Kidney epithelial cell (primary cell): ENCODE measurements around the gene ELAVL4. TPM values are rescaled to one million over a fixed set of nuclear protein-coding genes. Genes with fewer than 3 reads are reported as not detected.

Experiments used
- DNase-seq: peaks from one replicate; pipeline ENCODE4 v3.0.0-alpha.2; 2010; ENCODE audit warnings: low read depth
- H3K27me3 ChIP-seq: 2 replicates; pipeline ENCODE4 v1.6.0; 2011; ENCODE audit warnings: low read length; ENCODE audit not compliant: control insufficient read depth, insufficient read depth
- H3K36me3 ChIP-seq: 2 replicates; pipeline ENCODE4 v1.5.1; 2011; ENCODE audit warnings: low read length; ENCODE audit not compliant: control insufficient read depth, insufficient read depth
- H3K4me3 ChIP-seq: 2 replicates; pipeline ENCODE4 v1.5.1; 2011; ENCODE audit warnings: low read depth, mild to moderate bottlenecking, control low read depth, low read length
- CTCF ChIP-seq: IDR thresholded peaks from 2 replicates; pipeline ENCODE4 v1.5.1; 2011; ENCODE audit warnings: mild to moderate bottlenecking, moderate library complexity, low read length, control low read depth, inconsistent platforms; ENCODE audit not compliant: insufficient read depth, poor library complexity, severe bottlenecking
- total RNA-seq: library from RNA; depleted of rRNA; stranded (reverse); fragments of >200 nt; gene quantifications from 2 replicates; pipeline ENCODE4 v1.2.3, GENCODE V29; 2015

The ELAVL4 gene
- total RNA-seq, 1 donor from 2014 or later: 0.13 TPM

DNA sequence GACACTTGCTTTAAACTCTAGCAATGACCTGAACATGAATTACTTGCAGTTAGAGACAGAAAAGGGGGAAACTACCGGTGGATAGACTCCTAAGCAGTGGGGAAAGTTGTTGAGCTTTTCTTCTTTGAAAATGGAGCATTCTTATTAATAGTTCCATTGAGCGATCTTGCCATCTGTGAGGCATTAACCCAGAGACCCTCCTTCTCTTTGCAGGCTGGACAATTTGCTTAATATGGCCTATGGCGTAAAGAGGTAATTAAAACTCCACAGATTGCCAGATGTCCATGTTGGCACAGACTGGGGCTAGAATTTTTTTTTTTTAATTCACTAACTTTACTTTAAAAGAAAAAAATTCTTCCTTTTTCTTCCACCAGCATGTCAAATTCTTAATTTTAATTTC, 88.5 kb downstream of the ELAVL4 start:
- H3K27me3 ChIP-seq: no peaks in the 10 kb centered on the region
- DNase-seq: no peak
- no peaks in the 10 kb centered on the region for H3K36me3 ChIP-seq
- H3K4me3 ChIP-seq: no peak overlapping the region
- TF ChIP-seq CTCF: no peak

DNA sequence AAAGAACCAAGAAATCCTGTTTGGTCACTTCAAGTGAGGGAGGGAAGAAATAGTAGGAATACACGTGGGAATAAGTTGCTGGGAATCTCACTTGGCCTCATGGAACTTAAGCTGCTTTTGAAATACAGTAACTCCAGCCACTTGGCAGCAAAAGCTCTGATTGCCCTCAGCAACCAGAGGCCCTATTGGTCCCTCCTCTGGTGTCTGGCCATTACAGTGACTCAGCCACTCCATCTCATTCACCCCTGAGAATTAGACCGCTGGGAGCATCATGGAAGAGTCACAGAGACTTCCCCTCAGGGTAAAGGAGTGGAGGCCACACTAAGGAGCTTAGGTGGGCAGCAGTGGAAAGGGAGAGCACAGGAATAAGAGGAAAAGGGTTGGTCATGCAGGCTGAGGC, 99.6 kb downstream of the ELAVL4 start:
- DNase-seq: no peak

GRCh38 chr1:50208756-50209155, 100.0 kb downstream of the ELAVL4 start:
- TF ChIP-seq CTCF: no peak
- Histone ChIP-seq H3K4me3 (no peak overlapping the region), H3K27me3 (no peaks in the 10 kb centered on the region), H3K36me3 (no peaks in the 10 kb centered on the region)
- no peak for DNase-seq

More for the DNA sequence above, 99.6 kb downstream of the ELAVL4 start:
- H3K27me3 ChIP-seq: no peaks in the 10 kb centered on the region
- H3K36me3 ChIP-seq: no peaks in the 10 kb centered on the region
- TF ChIP-seq CTCF: no peak
- no peak overlapping the region for H3K4me3 ChIP-seq

DNA sequence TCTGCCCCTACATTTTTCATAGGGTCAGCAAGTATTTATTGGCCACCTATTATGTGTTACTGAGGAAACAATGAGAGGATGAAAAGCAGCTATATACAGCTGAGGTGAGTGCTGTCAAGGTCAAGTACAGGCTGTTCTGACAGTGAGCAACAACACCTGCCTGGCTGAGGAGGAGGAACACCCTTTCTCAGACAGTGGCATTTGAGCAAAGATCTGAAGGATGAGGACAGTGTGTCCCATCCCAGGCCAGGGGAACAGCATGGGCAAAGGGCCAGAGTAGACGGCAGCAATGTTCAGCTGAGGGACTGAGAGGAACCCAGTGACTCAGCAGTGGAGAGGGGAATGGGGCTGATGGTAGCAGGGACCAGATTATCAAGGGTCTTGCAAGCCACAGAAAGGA, 101.0 kb downstream of the ELAVL4 start:
- DNase-seq: no peak
- no peaks in the 10 kb centered on the region for H3K36me3 ChIP-seq
- no peak overlapping the region for H3K4me3 ChIP-seq
- no peaks in the 10 kb centered on the region for H3K27me3 ChIP-seq
- TF ChIP-seq CTCF: no peak

GRCh38 chr1:50213505-50213904, 104.8 kb downstream of the ELAVL4 start:
- H3K4me3 ChIP-seq: no peak overlapping the region
- TF ChIP-seq CTCF: no peak
- no peak for DNase-seq
- H3K27me3 ChIP-seq: no peaks in the 10 kb centered on the region
- H3K36me3 ChIP-seq: no peaks in the 10 kb centered on the region

DNA sequence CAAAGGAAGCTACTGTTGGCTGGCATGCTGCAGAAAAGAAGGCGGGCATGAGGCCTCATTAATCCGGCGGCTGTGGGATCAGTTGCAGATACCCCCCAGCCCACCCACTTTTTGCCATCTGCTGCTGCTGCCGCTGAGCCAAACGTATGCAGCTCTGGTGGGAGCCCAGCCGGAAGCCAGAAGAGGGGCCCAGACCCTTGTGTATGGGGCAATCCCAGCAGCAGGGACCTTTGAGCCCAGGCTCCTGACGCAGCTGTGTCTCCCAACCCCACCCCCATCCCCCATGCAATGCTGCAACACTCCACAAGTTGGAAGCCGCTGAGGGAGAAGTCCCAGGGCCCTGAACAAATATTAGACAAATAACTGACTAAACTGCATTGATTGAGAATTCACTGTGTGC, 106.0 kb downstream of the ELAVL4 start:
- H3K36me3 ChIP-seq: no peaks in the 10 kb centered on the region
- DNase-seq: no peak
- H3K27me3 ChIP-seq: no peaks in the 10 kb centered on the region
- no peak overlapping the region for H3K4me3 ChIP-seq
- TF ChIP-seq CTCF: no peak
